ENCODE data around the gene PAN3. TPM values are rescaled to one million over a fixed set of nuclear protein-coding genes. Genes with fewer than 3 reads are reported as not detected.
A peak's percentile ranks its signal among the peaks of the same experiment; 100 is the strongest.

PAN3 gene
- total RNA-seq, 1 donor = 22.8 TPM

DNA sequence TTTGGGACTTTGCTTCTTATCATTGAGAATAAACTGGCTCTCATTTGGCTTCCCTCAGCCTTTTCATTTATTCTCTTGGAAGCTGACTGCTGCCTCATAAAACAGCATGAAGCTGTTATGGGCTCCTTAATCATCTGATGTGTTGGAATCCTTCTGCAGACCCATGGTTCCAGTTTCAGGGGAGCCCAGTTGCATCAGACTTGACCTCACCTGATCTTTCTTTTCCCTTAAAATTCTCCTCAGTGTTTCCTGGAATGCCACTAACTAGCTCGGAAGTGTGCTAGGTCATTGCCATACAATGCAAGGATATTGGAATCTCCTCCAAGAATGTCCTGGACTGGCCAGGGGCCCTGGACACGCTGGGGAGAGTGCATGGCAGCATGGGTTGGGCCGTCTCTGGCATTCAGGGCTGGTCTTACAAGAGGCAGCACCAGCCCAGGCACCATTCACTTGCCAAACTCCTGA, 197.9 kb downstream of the PAN3 start:
- H3K4me3 ChIP-seq (ENCODE audit: low read depth, low read length) = no peak overlapping the region
- peak; percentile 47 for DNase-seq (ENCODE audit: low read depth)
- TF ChIP-seq, protein P1, sequence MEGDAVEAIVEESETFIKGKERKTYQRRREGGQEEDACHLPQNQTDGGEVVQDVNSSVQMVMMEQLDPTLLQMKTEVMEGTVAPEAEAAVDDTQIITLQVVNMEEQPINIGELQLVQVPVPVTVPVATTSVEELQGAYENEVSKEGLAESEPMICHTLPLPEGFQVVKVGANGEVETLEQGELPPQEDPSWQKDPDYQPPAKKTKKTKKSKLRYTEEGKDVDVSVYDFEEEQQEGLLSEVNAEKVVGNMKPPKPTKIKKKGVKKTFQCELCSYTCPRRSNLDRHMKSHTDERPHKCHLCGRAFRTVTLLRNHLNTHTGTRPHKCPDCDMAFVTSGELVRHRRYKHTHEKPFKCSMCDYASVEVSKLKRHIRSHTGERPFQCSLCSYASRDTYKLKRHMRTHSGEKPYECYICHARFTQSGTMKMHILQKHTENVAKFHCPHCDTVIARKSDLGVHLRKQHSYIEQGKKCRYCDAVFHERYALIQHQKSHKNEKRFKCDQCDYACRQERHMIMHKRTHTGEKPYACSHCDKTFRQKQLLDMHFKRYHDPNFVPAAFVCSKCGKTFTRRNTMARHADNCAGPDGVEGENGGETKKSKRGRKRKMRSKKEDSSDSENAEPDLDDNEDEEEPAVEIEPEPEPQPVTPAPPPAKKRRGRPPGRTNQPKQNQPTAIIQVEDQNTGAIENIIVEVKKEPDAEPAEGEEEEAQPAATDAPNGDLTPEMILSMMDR (IDR thresholded peaks at IDR 0.05; ENCODE audit: insufficient read depth, low read length) = no peak

DNA sequence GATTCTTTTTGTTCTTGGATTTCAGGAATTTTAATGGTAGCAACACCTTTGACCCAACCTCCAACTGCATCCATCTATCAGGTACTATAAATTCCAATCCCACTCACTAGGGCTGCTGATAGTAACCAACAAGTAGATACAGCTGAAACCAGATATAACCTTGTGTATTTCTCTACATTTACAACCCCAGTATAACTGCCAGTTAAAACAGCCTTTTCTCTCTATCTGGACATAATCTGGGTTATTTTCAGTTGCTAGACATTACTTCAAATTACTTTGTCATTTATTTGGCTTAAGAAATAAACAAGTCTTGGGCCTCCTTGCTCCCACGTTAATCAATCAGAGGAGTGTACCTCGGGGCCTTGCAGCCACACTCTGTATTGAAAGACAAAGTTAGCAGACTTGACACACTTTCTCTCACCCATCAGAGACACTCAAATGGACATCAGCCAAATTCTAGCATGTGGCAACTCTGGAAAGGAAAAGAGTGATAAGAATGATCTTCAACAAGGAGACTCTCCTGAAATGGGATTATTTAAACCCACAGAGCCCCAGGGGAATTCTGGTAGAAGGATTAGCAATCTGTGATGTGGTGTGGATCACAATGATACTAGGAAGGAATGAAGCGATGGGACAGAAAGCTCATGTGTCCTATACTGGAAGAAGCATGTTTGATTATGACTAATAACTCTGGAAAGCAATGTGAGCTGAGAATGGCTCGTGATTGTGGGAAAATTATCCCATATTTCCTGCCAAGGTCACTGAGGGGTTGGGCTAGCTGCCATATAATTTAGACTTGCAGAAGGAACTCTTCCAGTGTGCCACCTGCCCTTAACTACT, 199.0 kb downstream of the PAN3 start:
- peak; percentile 87 for DNase-seq (ENCODE audit: low read depth)
- no peak overlapping the region for H3K4me3 ChIP-seq (ENCODE audit: low read depth, low read length)
- TF ChIP-seq, protein P1 (IDR thresholded peaks at IDR 0.05; ENCODE audit: insufficient read depth, low read length) = no peak

DNA sequence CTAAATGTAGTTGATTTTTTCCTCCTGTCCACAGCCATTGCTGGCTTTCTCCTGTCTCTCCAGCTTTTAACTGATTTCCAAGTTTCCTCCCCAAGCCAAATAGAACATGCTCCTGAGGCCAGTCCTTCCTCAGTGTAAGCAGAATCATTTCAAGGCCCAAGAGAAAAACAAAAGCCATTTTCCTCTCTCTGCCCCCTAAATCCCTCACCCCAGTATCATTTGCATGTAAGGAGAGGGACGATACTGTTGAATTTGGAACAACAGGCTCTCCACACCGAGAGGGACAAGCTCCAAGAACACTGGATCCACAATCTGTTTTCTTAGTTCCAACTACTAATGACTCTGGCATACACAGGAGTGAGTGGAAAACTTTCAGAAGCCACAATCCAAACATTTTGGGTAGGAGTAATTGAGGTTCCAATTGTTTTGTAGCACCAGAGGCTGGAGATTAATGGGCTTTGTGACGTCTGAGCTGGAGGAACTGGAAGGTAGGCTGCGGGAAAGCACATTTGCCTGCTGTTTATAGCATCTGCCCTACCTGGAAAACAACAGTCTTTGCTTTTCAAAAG, 199.7 kb downstream of the PAN3 start:
- TF ChIP-seq, protein P1 (IDR thresholded peaks at IDR 0.05; ENCODE audit: insufficient read depth, low read length) = no peak
- peak; percentile 42 for DNase-seq (ENCODE audit: low read depth)
- H3K4me3 ChIP-seq (ENCODE audit: low read depth, low read length) = no peak overlapping the region

DNA sequence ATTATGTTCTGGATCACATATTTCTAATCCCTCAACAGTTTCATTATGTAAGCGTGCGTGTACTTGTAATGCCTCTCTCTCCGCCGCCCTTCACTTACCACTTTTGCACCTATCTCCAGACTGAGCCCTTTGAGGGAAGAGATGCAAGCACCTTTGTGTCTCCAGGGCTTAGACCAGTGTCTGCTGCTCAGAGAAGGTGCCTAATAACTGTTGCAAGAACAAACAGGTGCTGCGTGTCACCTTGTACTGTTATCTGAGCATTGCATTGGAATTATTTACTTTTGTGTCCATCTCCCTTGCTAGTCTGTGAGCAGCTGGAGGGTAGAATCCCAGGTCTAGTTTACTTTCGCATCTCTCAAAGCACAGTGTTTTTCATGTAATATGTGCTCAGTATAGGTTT, 200.4 kb downstream of the PAN3 start:
- TF ChIP-seq, protein P1 (IDR thresholded peaks at IDR 0.05; ENCODE audit: insufficient read depth, low read length) = no peak
- no peak overlapping the region for H3K4me3 ChIP-seq (ENCODE audit: low read depth, low read length)

DNA sequence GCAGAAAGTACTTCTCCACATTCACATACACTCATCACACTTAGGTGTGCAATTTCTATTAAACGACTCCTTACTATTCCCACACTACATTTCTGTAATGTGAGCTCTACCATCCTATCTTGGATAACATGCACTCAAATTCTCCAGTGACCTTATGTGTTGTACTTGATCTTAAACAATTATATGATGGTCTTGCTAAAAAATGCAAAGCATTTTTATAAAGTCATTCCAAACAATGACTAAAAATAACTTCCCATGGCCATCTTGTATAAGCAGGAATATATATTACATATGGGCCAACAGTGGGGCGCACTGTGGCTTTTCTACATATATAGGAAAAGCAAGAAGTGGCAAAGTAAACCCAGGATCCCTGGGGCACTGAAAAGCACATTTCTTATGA, 201.1 kb downstream of the PAN3 start:
- TF ChIP-seq, protein P1 (IDR thresholded peaks at IDR 0.05; ENCODE audit: insufficient read depth, low read length) = no peak
- DNase-seq (ENCODE audit: low read depth) = peak; percentile 28
- no peak overlapping the region for H3K4me3 ChIP-seq (ENCODE audit: low read depth, low read length)

More for the DNA sequence above, 200.4 kb downstream of the PAN3 start:
- DNase-seq (ENCODE audit: low read depth) = no peak

DNA sequence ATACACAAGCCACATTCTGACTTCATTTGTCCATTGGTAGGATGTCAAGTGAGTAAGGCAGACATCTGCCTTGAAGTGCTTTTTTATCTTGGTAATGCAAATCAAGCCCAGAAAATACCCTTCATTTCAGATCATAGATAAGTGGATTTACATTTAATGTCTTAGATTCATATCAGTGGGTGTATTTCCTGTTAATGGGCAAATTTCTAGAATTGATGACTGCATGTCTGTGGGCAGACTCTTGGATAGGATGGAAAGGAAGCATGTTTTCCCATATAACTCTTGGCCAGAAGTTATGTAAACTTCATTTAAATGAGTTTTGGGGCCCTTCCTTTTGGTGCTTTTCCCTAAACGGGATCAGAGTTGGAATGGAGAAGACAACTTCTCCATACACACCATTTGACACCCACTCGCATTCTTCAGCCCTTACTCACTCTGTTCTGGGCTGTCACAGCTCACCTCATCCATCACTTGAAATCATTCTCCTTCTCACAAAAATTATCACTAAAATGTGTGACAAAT, 202.0 kb downstream of the PAN3 start:
- TF ChIP-seq, protein P1 (IDR thresholded peaks at IDR 0.05; ENCODE audit: insufficient read depth, low read length) = no peak
- DNase-seq (ENCODE audit: low read depth) = peak; percentile 34
- no peak overlapping the region for H3K4me3 ChIP-seq (ENCODE audit: low read depth, low read length)

Measured in fibroblast of the aortic adventitia (primary cell).